MM.1S (cell line): ENCODE results near the gene ISOC1.

Experiments
- DNase-seq: peaks from one replicate; pipeline ENCODE4 v3.0.0-alpha.2; 2015
- H2AFZ ChIP-seq: fragments of 300-600 bp; sonication (generic); 2 replicates; pipeline ENCODE4 v1.6.0; 2016; ENCODE audit warnings: antibody characterized with exemption, low read length
- H3F3A ChIP-seq: fragments of 300-600 bp; sonication (generic); 2 replicates; pipeline ENCODE4 v1.6.1; 2016; ENCODE audit warnings: mild to moderate bottlenecking, antibody characterized with exemption, low read length, moderate library complexity, mixed read lengths; ENCODE audit not compliant: insufficient read depth
- H3K27ac ChIP-seq: fragments of 300-600 bp; sonication (generic); 2 replicates; pipeline ENCODE4 v1.5.1; 2016; ENCODE audit warnings: mild to moderate bottlenecking, low read length
- H3K27me3 ChIP-seq: fragments of 300-600 bp; sonication (generic); replicated peaks from 2 replicates; pipeline ENCODE4 v1.6.0; 2016; ENCODE audit warnings: low read length; ENCODE audit not compliant: insufficient read depth
- H3K36me3 ChIP-seq: fragments of 300-600 bp; sonication (generic); replicated peaks from 2 replicates; pipeline ENCODE4 v1.6.1; 2016; ENCODE audit warnings: mild to moderate bottlenecking, low read length, mixed read lengths; ENCODE audit not compliant: insufficient read depth
- H3K4me1 ChIP-seq: fragments of 300-600 bp; sonication (generic); 2 replicates; pipeline ENCODE4 v1.6.1; 2016; ENCODE audit warnings: low read length, mixed read lengths
- H3K4me2 ChIP-seq: fragments of 300-600 bp; sonication (generic); 2 replicates; pipeline ENCODE4 v1.6.0; 2016; ENCODE audit warnings: low read depth, low read length
- H3K4me3 ChIP-seq: fragments of 300-600 bp; sonication (generic); 2 replicates; pipeline ENCODE4 v1.5.1; 2016; ENCODE audit warnings: low read length, mixed read lengths
- H3K79me2 ChIP-seq: fragments of 300-600 bp; sonication (generic); 2 replicates; pipeline ENCODE4 v1.6.1; 2016; ENCODE audit warnings: mixed run types, low read length, mixed read lengths
- H3K9ac ChIP-seq: fragments of 300-600 bp; sonication (generic); 2 replicates; pipeline ENCODE4 v1.6.1; 2016; ENCODE audit warnings: low read length, mixed read lengths
- H3K9me2 ChIP-seq: fragments of 300-600 bp; sonication (generic); replicated peaks from 2 replicates; pipeline ENCODE4 v1.6.1; 2016; ENCODE audit warnings: mild to moderate bottlenecking, low read length, mixed read lengths; ENCODE audit not compliant: insufficient read depth
- H3K9me3 ChIP-seq: fragments of 300-600 bp; sonication (generic); replicated peaks from 2 replicates; pipeline ENCODE4 v1.6.1; 2016; ENCODE audit warnings: mild to moderate bottlenecking, low read length, mixed read lengths; ENCODE audit not compliant: insufficient read depth
- H4K20me1 ChIP-seq: fragments of 300-600 bp; sonication (generic); 2 replicates; pipeline ENCODE4 v1.6.1; 2016; ENCODE audit warnings: mild to moderate bottlenecking, low read length, moderate library complexity, mixed read lengths; ENCODE audit not compliant: insufficient read depth
- CTCF ChIP-seq: fragments of 300-600 bp; sonication (generic); IDR thresholded peaks from 2 replicates; pipeline ENCODE4 v1.5.1; 2016; ENCODE audit warnings: antibody characterized with exemption, low read length, mixed read lengths
- EZH2 ChIP-seq: fragments of 300-600 bp; sonication (generic); optimal IDR thresholded peaks from 2 replicates; pipeline ENCODE3; 2017; ENCODE audit warnings: low read depth, mild to moderate bottlenecking, antibody characterized with exemption, low read length, mixed read lengths
- EZH2phosphoT487 ChIP-seq: fragments of 300-600 bp; sonication (generic); IDR thresholded peaks from 2 replicates; pipeline ENCODE4 v1.6.1; 2018; ENCODE audit warnings: antibody characterized with exemption, low read length

The ISOC1 gene

DNA sequence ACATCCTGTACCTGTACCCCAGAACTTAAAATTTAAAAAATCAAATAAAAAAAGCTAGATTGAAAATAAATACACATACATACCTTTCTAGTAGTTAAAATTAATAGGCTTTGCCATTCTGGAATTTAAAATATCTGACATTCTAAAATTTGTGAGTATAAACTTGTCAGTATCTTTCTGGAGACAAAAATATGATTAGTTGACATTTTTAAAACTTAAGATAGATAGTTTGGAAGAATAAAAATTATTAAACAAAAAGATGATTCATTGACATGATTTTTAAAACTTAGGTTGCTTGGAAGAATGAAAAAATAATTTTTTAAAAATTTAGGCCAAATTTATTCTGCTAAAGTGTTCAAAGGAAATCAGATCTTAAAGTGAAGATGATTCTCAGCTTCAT lies 43.1 kb downstream of the ISOC1 start:
- H3K4me2 ChIP-seq: no peak overlapping the region
- no peaks in the 10 kb centered on the region for H3F3A ChIP-seq
- TF ChIP-seq EZH2 (no peak), EZH2phosphoT487 (no peak), CTCF (no peak)
- H3K9ac ChIP-seq: no peak overlapping the region
- H2AFZ ChIP-seq: no peak overlapping the region
- no peaks in the 10 kb centered on the region for H3K36me3 ChIP-seq
- H3K9me3 ChIP-seq: no peaks in the 10 kb centered on the region
- H3K27ac ChIP-seq: no peak overlapping the region
- no peaks in the 10 kb centered on the region for H3K4me1 ChIP-seq
- H3K79me2 ChIP-seq: no peaks in the 10 kb centered on the region
- no peaks in the 10 kb centered on the region for H3K27me3 ChIP-seq
- H3K4me3 ChIP-seq: no peak overlapping the region
- no peak for DNase-seq
- no peaks in the 10 kb centered on the region for H3K9me2 ChIP-seq
- H4K20me1 ChIP-seq: no peaks in the 10 kb centered on the region

GRCh38 chr5:129141078-129141477 lies 46.5 kb downstream of the ISOC1 start:
- Histone ChIP-seq H3K36me3 (no peaks in the 10 kb centered on the region), H3F3A (no peaks in the 10 kb centered on the region), H3K27me3 (no peaks in the 10 kb centered on the region), H3K79me2 (no peaks in the 10 kb centered on the region), H2AFZ (no peak overlapping the region), H3K27ac (no peak overlapping the region), H4K20me1 (no peaks in the 10 kb centered on the region), H3K4me1 (no peaks in the 10 kb centered on the region), H3K9me2 (no peaks in the 10 kb centered on the region), H3K9me3 (no peaks in the 10 kb centered on the region), H3K4me2 (no peak overlapping the region), H3K9ac (no peak overlapping the region), H3K4me3 (no peak overlapping the region)
- DNase-seq: no peak
- TF ChIP-seq EZH2phosphoT487 (no peak), CTCF (no peak), EZH2 (no peak)

DNA sequence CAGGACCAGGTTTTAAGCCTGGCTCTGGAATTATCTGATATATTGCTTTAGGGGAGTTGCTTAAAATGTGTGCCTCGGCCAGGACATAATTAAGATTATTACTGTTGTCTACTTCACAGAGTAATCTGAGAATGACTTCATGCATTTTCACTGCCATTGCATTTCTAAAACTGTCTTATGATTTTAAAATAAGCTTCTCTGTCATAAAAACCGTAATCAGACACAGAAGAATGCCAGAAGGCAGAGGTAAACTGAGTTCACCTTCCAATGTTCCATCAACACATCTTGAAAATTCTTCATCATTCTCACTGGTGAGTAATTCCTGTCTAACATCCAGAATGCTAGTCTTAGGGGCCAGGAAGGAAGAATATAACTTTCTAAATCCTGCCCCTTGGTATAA lies 47.1 kb downstream of the ISOC1 start:
- H3K9me2 ChIP-seq: no peaks in the 10 kb centered on the region
- H3K27me3 ChIP-seq: no peaks in the 10 kb centered on the region

More for the DNA sequence above, 47.1 kb downstream of the ISOC1 start:
- Histone ChIP-seq H3K4me2 (no peak overlapping the region), H3K4me3 (no peak overlapping the region), H3K9me3 (no peaks in the 10 kb centered on the region), H2AFZ (no peak overlapping the region), H4K20me1 (no peaks in the 10 kb centered on the region), H3K9ac (no peak overlapping the region), H3K27ac (no peak overlapping the region), H3K36me3 (no peaks in the 10 kb centered on the region), H3K4me1 (no peaks in the 10 kb centered on the region), H3F3A (no peaks in the 10 kb centered on the region), H3K79me2 (no peaks in the 10 kb centered on the region)
- DNase-seq: no peak
- TF ChIP-seq CTCF (no peak), EZH2 (no peak), EZH2phosphoT487 (no peak)
